HG03159 (cell line): Measurements from ENCODE around the gene BFAR.
A peak's percentile ranks its signal among the peaks of the same experiment; 100 is the strongest.
"Not testable (repeated sequence)": the region's sequence is repeated elsewhere in the genome, so short reads cannot be mapped to it uniquely, and the experiment has no call there.

ENCODE experiments used
- ATAC-seq: cut with Tn5 transposase; IDR thresholded peaks from one replicate; pipeline ENCODE4 v1.9.1; 2021; ENCODE audit warnings: mild to moderate bottlenecking, moderate library complexity; ENCODE audit not compliant: unreplicated experiment

BFAR gene

DNA sequence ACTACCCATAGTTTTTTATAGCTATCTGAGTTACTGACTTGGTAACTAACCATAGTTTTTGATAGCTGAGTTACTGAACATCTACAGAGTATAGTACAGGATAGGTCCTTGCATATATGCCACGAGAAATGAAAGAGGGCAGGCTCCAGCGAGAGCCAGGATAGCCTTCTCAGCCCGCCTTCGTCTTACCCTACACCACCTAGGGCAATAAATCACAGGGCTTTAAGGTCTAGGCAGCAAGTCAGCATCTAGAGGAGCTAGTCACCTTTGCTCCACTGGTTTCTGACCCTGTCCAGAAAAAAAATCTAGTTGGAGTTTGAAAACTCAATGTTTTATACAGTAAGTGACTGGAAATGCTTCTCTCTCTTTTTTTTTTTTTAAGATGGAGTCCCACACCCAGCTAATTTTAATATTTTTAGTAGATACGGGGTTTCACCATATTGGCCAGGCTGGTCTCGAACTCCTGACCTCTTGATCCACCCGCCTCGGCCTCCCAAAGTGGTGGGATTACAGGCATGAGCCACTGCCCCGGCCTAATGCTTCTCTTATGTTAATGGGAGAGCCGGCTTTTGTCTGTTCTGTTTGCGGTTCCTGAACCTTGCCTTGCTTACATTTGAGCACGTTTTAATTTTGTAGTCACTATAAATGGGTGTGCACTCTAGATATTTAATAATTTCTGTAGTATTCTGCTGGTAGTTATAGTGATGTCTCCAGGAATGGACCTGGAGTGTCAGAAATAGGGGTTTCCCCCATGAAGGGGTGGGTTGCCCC lies 2.8 kb downstream of the BFAR start:
- no peak for ATAC-seq

DNA sequence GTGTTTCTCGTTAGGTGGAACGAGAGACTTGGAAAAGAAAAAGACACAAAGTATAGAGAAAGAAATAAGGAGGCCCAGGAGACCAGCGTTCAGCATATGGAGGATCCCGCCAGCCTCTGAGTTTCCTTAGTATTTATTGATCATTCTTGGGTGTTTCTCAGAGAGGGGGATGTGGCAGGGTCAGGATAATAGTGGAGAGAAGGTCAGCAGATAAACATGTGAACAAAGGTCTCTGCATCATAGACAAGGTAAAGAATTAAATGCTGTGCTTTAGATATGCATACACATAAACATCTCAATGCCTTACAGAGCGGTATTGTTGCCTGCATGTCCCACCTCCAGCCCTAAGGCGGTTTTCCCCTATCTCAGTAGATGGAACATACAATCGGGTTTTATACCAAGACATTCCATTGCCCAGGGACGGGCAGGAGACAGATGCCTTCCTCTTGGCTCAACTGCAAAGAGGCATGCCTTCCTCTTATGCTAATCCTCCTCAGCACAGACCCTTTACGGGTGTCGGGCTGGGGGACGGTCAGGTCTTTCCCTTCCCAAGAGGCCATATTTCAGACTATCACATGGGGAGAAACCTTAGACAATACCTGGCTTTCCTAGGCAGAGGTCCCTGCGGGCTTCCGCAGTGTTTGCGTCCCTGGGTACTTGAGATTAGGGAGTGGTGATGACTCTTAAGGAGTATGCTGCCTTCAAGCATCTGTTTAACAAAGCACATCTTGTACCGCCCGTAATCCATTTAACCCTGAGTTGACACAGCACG lies 3.6 kb downstream of the BFAR start:
- ATAC-seq = not testable (repeated sequence)

GRCh38 chr16:14636951-14637240 lies 4.1 kb downstream of the BFAR start:
- ATAC-seq = not testable (repeated sequence)

- no peak for ATAC-seq
Observed at GRCh38 chr16:14640538-14640937, 7.8 kb downstream of the BFAR start.

GRCh38 chr16:14641206-14641605 lies 8.5 kb downstream of the BFAR start:
- ATAC-seq = no peak

DNA sequence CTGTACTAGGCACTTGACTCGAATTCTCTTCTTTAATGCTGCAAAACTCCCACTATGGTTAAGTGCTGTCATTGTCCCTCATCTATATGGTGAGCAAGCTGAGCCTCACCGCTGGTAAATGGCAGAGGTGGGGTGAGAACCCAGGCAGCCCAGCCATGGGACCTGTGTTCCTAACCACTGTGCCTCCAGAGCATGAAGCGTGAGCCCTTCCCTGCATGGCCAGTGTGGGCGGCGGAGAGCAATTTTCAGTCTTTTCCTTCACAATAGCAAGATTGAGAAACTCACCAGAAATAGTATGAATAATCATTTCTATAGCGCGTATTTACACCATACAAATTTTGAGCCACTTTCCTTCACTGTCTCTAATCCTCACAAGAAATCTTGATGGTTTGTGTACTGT lies 9.2 kb downstream of the BFAR start:
- no peak for ATAC-seq

GRCh38 chr16:14649816-14650215 lies 17.1 kb downstream of the BFAR start:
- no peak for ATAC-seq

DNA sequence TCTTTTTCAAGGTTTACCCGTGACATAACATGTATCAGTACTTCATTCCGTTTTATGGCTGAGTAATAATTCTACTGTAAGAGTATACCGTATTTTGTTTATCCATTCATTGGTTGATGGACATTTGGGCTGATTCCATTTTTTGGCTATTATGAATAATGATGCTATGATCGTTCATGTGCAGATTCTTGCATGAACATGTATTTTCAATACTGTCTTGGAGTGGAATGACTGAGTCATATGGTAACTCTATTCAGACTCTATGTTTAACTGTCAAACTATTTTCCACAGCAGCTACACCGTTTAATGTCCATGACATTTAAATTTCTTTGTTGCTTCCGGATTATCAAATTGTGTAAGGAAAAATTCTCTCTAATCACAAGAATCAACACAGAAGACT lies 17.9 kb downstream of the BFAR start:
- ATAC-seq = no peak

DNA sequence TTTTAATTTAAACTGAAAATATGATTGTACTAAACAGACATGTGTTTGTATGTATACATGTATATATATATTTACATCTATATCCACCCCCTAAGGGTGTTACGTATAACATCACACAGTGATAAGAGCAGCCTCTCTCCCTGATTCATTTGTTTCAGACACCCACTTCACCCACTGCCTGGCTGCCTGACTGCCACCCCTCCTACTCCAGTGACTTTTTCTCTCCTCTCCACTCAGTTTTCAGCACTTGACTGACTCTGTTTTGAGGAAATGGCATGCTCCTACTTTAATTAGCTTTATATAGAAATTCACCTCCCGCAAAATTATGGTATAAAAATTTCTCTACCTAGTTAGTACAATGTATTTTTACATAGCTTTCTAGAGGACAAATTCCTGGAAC lies 20.0 kb downstream of the BFAR start:
- no peak for ATAC-seq

DNA sequence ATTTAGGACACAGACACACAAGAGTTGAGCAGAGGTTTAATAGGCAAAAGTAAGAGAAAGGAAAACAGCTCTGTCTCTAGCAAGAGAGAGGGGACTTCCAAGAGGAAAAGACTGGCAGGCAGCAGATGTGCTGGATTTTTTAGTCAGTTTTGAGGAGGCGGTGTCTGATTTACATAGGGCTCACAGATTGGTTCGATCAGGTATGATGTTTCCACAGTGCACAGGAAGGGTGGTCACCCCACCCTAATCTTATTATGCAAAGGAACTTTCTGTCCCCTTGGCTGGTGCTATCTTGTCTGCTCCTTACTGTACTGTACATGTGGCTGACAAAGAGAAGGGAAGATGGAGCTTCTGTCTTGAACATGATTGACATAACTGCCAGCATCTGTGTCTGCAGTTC lies 25.3 kb downstream of the BFAR start:
- ATAC-seq = peak; percentile 63

DNA sequence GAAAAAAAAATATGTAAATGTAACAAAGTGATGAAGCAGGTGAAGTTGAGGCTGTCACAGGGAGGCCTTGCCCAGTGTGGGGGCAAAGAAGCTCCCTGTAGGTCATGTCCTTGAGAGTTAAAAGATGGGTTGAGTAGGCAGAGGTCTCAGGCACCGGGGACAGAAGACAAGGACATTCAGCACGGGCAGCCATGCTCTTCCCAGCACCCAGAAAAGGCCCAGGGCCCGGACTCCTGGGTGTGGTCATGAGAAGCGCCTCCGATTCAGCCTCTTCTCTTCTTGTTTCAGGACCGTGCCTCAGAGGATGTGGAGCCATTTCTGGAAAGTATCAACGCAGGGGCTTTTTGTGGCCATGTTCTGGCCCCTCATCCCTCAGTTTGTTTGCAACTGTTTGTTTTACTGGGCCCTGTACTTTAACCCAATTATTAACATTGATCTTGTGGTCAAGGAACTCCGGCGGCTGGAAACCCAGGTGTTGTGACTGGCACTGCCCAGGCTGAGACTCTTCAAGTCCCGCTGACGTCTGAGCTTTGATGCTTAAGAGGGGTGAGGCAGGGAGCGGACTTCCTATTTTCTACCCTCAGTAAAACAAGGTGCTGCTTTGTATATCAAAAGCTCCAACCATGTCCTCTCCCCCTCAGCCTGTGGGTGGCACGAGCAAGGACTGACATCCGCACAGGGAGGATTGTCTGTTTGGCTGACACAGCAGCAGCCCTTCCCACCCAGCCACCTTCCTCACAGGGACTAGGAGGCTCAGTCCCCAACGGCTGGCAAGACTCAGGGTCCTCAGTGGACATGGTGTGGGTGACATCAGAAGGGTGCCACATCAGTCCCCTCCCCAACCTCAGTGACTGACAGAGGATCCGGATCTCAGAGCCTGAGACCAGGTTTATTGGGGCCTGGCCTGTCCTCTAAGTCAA lies 34.9 kb downstream of the BFAR start:
- no peak for ATAC-seq

DNA sequence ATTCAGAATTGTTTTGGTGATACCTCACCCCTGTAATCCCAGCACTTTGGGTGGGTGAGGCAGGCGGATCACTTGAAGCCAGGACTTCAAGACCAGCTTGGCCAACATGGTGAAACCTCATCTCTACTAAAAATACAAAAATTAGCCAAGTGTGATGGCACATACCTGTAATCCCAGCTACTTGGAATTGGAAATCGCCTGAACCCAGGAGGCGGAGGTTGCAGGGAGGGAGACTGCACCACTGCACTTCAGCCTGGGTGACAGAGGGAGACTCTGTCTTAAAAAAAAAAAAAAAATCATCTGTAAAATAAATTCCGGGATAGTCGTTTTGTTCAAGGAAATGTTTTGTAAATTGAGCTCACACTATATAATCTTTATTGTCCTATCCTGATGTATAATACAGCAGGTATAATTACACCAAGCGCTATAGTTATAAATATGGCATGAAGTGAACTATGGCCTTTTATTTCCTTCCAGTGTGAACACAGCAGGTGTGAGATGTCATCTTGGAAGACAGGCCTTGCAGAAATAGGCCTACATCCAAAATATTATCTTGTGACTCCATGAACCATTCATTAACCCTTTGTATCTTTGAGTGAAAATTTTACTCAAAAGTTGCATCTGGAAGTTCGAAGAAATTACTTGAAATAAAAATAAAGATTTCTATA lies 35.9 kb downstream of the BFAR start:
- no peak for ATAC-seq

- ATAC-seq = no peak
Observed at GRCh38 chr16:14669776-14670175, 37.0 kb downstream of the BFAR start.

DNA sequence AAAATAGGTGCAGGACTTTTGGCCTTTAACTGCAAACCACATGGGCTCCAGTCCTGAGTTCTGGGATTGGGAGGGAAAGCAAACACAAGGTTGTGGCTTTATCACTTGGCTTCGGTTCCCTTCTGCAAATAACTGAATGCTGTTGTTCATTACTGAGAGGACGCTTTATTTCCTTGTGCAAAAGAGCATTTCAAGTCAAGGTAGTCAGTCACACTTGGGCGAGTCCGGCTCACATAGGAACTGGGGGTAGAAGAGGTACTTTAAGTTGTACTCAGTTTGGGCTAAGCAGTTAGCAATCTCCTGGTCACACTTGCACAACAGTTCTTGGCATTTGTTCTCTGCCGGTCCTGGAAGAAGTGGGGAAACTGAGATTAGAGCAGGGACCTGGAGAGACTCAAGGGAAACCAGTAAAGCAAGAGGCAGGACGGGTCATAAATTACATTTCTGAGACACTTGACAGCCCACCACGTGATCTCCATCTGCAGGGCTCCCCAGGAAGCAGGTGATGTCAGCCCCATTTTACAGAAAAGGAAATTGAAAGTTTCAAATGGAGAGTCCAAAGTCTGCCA lies 39.7 kb downstream of the BFAR start:
- peak; percentile 73 for ATAC-seq

GRCh38 chr16:14676633-14677032 lies 43.9 kb downstream of the BFAR start:
- no peak for ATAC-seq

GRCh38 chr16:14677627-14678026 lies 44.9 kb downstream of the BFAR start:
- no peak for ATAC-seq

- ATAC-seq = no peak
Observed at GRCh38 chr16:14678748-14679497, 46.2 kb downstream of the BFAR start.

DNA sequence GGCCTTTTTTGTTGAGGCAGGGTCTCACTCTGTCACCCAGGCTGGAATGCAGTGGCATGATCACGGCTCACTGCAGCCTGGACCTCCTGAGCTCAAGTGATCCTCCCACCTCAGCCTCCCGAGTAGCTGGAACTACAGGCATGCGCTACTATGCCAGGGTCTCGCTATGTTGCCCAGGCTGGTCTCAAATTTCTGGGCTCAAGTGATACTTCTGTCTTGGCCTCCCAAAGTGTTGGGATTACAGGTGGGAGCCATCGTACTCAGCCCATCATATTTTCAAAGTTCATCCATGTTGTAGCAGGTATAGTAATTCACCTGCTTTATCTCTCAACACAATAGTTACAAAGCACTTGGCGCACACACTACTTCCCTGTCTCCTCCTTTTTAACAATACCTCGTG lies 47.6 kb downstream of the BFAR start:
- not testable (repeated sequence) for ATAC-seq

DNA sequence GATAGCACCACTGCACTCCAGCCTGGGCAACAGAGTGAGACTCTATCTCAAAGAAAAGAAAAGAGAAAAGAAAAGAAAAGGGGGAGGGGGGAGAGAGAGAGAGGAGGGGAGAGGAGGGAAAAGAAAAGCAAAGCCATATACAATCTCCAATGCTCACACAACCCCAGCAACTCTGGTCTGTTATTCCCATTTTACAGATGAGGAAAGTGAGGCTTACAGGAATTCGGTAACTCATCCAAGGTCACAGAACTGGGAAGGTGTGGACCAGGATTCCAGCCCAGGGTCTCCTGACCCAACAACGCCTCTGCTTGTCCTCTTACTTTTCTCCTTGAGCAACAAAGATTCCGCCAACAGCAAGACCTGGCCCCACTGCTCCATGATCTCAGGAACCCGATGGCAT lies 48.4 kb downstream of the BFAR start:
- no peak for ATAC-seq

DNA sequence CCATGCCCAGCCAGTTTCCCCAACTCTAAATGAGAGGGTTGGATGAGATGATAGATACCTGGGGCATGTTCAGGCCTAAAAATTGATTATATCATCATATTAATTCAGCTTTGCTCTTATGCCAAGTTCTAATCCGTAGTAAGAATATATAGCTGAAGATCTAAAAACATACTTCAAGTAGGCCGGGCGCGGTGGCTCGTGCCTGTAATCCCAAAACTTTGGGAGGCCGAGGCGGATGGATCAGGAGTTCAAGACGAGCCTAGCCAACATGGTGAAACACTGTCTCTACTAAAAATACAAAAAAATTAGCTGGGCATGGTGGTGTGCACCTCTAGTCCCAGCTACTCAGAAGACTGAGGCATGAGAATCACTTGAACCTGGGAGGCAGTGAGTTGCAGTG lies 49.4 kb downstream of the BFAR start:
- no peak for ATAC-seq
